T-helper 17 cell (primary cell): ENCODE data around the gene PPP1R3E. TPM values are rescaled to one million over a fixed set of nuclear protein-coding genes. Genes with fewer than 3 reads are reported as not detected.
"Not testable (repeated sequence)": the region's sequence is repeated elsewhere in the genome, so short reads cannot be mapped to it uniquely, and the experiment has no call there.

Experiments used
- ATAC-seq: fragments of 150-1000 bp; cut with Tn5 transposase; 2 replicates; pipeline ENCODE4 v1.10.0; 2021; ENCODE audit warnings: mild to moderate bottlenecking, moderate library complexity
- DNase-seq, 3 donors: peaks; one replicate each; pipeline versions ENCODE4 v3.0.0 to v3.0.0-alpha.2; 2020 to 2021
- H3K9me3 ChIP-seq: one replicate; pipeline ENCODE4 v1.7.0; 2013; ENCODE audit warnings: low read length, mild to moderate bottlenecking; ENCODE audit not compliant: control insufficient read depth, poor library complexity, severe bottlenecking
- H3K27ac Mint-ChIP-seq: one replicate; pipeline ENCODE4 v1.8.0; 2022; ENCODE audit warnings: mild to moderate bottlenecking, moderate library complexity, mixed read lengths
- H3K27me3 Mint-ChIP-seq: one replicate; pipeline ENCODE4 v1.8.0; 2022; ENCODE audit warnings: mixed read lengths
- H3K36me3 Mint-ChIP-seq: one replicate; pipeline ENCODE4 v1.8.0; 2022; ENCODE audit warnings: low read depth, mixed read lengths
- H3K4me1 Mint-ChIP-seq: one replicate; pipeline ENCODE4 v1.8.0; 2022; ENCODE audit warnings: mild to moderate bottlenecking, mixed read lengths
- H3K4me3 Mint-ChIP-seq: one replicate; pipeline ENCODE4 v1.8.0; 2022; ENCODE audit warnings: mild to moderate bottlenecking, moderate library complexity, mixed read lengths
- total RNA-seq, 4 donors: library from RNA in 2 of 4; stranded (reverse) in 2 of 4; gene quantifications; one replicate each; pipeline ENCODE4 v1.2.3 and lab custom pipeline; 2022 to 2026

Gene PPP1R3E
- total RNA-seq, 2 donors from 2014 or later: 30.6 to 33.8 TPM

GRCh38 chr14:23327947-23328744, 25.5 kb upstream of the PPP1R3E start:
- Mint-ChIP-seq H3K4me3 (no peak overlapping the region), H3K27ac (peak overlapping the region; percentile 78), H3K4me1 (peaks cover 5% of the 10 kb centered on the region)

GRCh38 chr14:23326491-23327332, 24.1 kb upstream of the PPP1R3E start:
- H3K27ac Mint-ChIP-seq: peak overlapping the region; percentile 78
- H3K36me3 Mint-ChIP-seq: no peaks in the 10 kb centered on the region
- H3K4me1 Mint-ChIP-seq: peaks cover 18% of the 10 kb centered on the region
- no peaks in the 10 kb centered on the region for H3K27me3 Mint-ChIP-seq
- no peaks in the 10 kb centered on the region for H3K9me3 ChIP-seq
- DNase-seq (no peak), ATAC-seq (no peak)
- no peak overlapping the region for H3K4me3 Mint-ChIP-seq

More at GRCh38 chr14:23327947-23328744, 25.5 kb upstream of the PPP1R3E start:
- DNase-seq: peak in 2 of 3 donors; percentile 30 to 48
- H3K9me3 ChIP-seq: no peaks in the 10 kb centered on the region
- Mint-ChIP-seq H3K36me3 (no peaks in the 10 kb centered on the region), H3K27me3 (no peaks in the 10 kb centered on the region)
- peak; percentile 75 for ATAC-seq

- Mint-ChIP-seq H3K4me1 (peaks cover 18% of the 10 kb centered on the region), H3K27ac (peak overlapping the region; percentile 51)
- H3K27me3 Mint-ChIP-seq, ATAC-seq, H3K36me3 Mint-ChIP-seq, DNase-seq, H3K4me3 Mint-ChIP-seq, H3K9me3 ChIP-seq: not testable (repeated sequence)
These were observed 23.1 kb upstream of the PPP1R3E start for GRCh38 chr14:23325746-23326145.

- Mint-ChIP-seq H3K27me3 (no peaks in the 10 kb centered on the region), H3K36me3 (no peaks in the 10 kb centered on the region), H3K27ac (peak overlapping the region; percentile 51), H3K4me1 (peaks cover 22% of the 10 kb centered on the region), H3K4me3 (no peak overlapping the region)
- ATAC-seq (no peak), DNase-seq (no peak)
- H3K9me3 ChIP-seq: no peaks in the 10 kb centered on the region
These were observed 22.3 kb upstream of the PPP1R3E start for GRCh38 chr14:23324993-23325392.

- DNase-seq (no peak), ATAC-seq (no peak)
- Mint-ChIP-seq H3K4me1 (peaks cover 22% of the 10 kb centered on the region), H3K27ac (no peak overlapping the region), H3K27me3 (no peaks in the 10 kb centered on the region), H3K4me3 (no peak overlapping the region), H3K36me3 (no peaks in the 10 kb centered on the region)
- H3K9me3 ChIP-seq: no peaks in the 10 kb centered on the region
These were observed 21.8 kb upstream of the PPP1R3E start for GRCh38 chr14:23324455-23324846.

GRCh38 chr14:23323838-23324454, 21.3 kb upstream of the PPP1R3E start:
- Mint-ChIP-seq H3K27ac (no peak overlapping the region), H3K36me3 (no peaks in the 10 kb centered on the region), H3K27me3 (no peaks in the 10 kb centered on the region), H3K4me1 (peaks cover 22% of the 10 kb centered on the region), H3K4me3 (no peak overlapping the region)
- no peaks in the 10 kb centered on the region for H3K9me3 ChIP-seq
- no peak for DNase-seq
- ATAC-seq: no peak

GRCh38 chr14:23322568-23323517, 20.2 kb upstream of the PPP1R3E start:
- Mint-ChIP-seq H3K4me1 (peaks cover 20% of the 10 kb centered on the region), H3K27ac (peak overlapping the region; percentile 93), H3K27me3 (no peaks in the 10 kb centered on the region), H3K4me3 (peak overlapping the region; percentile 91), H3K36me3 (no peaks in the 10 kb centered on the region)
- DNase-seq (no peak), ATAC-seq (no peak)
- H3K9me3 ChIP-seq: no peaks in the 10 kb centered on the region

GRCh38 chr14:23321572-23322547, 19.2 kb upstream of the PPP1R3E start:
- H3K4me1 Mint-ChIP-seq: peaks cover 20% of the 10 kb centered on the region
- no peaks in the 10 kb centered on the region for H3K9me3 ChIP-seq
- no peaks in the 10 kb centered on the region for H3K36me3 Mint-ChIP-seq
- H3K4me3 Mint-ChIP-seq: peak overlapping the region; percentile 91
- peak overlapping the region; percentile 93 for H3K27ac Mint-ChIP-seq
- peak in 2 of 3 donors; percentile 20 to 29 for DNase-seq
- no peak for ATAC-seq
- H3K27me3 Mint-ChIP-seq: no peaks in the 10 kb centered on the region

- Mint-ChIP-seq H3K27me3 (no peaks in the 10 kb centered on the region), H3K4me1 (peaks cover 20% of the 10 kb centered on the region), H3K36me3 (no peaks in the 10 kb centered on the region), H3K4me3 (peak within 1 kb of the TSS; percentile 91), H3K27ac (peak within 1 kb of the TSS; percentile 93)
- DNase-seq (peak; percentile 92 to 96 (median 92)), ATAC-seq (peak; percentile 88)
- H3K9me3 ChIP-seq: no peaks in the 10 kb centered on the region
These were observed 18.2 kb upstream of the PPP1R3E start, which contains the start of gene PABPN1 for GRCh38 chr14:23320584-23321571. TSS of gene PABPN1 (plus strand) at chr14:23321457. CDS start at chr14:23321470, 13 bp downstream.

GRCh38 chr14:23319746-23320583, 17.3 kb upstream of the PPP1R3E start:
- Mint-ChIP-seq H3K27me3 (no peaks in the 10 kb centered on the region), H3K36me3 (no peaks in the 10 kb centered on the region), H3K4me1 (peaks cover 20% of the 10 kb centered on the region), H3K4me3 (peak overlapping the region; percentile 91), H3K27ac (peak overlapping the region; percentile 93)
- ATAC-seq: no peak
- no peaks in the 10 kb centered on the region for H3K9me3 ChIP-seq
- DNase-seq: no peak
